Gastroesophageal sphincter (tissue), 4 donors: Measurements from ENCODE around the gene DAPK1. TPM values are rescaled to one million over a fixed set of nuclear protein-coding genes. Genes with fewer than 3 reads are reported as not detected.

Experiments used
- ATAC-seq: fragments of 150-250 bp; one replicate; pipeline ENCODE4 v1.9.1; 2016; ENCODE audit warnings: mild to moderate bottlenecking, moderate library complexity
- H3K27ac ChIP-seq, 4 donors: fragments of 200-600 bp; sonication (generic) in 3 of 4; 1 replicate in 3 of 4; 2 replicates in 1 of 4; pipeline ENCODE4 v1.5.1; 2016 to 2019
- H3K27me3 ChIP-seq: fragments of 200-600 bp; sonication (generic); one replicate; pipeline ENCODE4 v1.5.1; 2019
- H3K36me3 ChIP-seq, 2 donors: fragments of 200-600 bp; sonication (generic); one replicate each; pipeline ENCODE4 v1.5.1; 2019; ENCODE audit warnings: control low read depth in 1 of 2
- H3K4me1 ChIP-seq, 3 donors: fragments of 200-600 bp; sonication (generic); 1 replicate in 2 of 3; 2 replicates in 1 of 3; pipeline ENCODE4 v1.5.1; 2016 to 2019; ENCODE audit warnings: control low read depth in 2 of 3
- H3K4me3 ChIP-seq, 2 donors: fragments of 200-600 bp; sonication (generic); one replicate each; pipeline ENCODE4 v1.5.1; 2019; ENCODE audit warnings: mild to moderate bottlenecking in 1 of 2, moderate library complexity in 1 of 2
- H3K9me3 ChIP-seq, 3 donors: fragments of 200-600 bp; sonication (generic); one replicate each; pipeline ENCODE4 v1.5.1; 2017 to 2019; ENCODE audit warnings: control low read depth in 2 of 3
- EP300 ChIP-seq: sonication (generic); formaldehyde crosslinking; IDR thresholded peaks from one replicate; pipeline ENCODE4 v1.6.1; 2017; ENCODE audit warnings: antibody characterized with exemption, mild to moderate bottlenecking
- POLR2A ChIP-seq, 2 donors: fragments of 450-650 bp; IDR thresholded peaks; one replicate each; pipeline ENCODE4 v1.6.1; 2017; ENCODE audit warnings: antibody characterized with exemption in 2 of 2, mild to moderate bottlenecking in 2 of 2, moderate library complexity in 1 of 2
- POLR2AphosphoS5 ChIP-seq: sonication (generic); formaldehyde crosslinking; IDR thresholded peaks from one replicate; pipeline ENCODE4 v1.6.1; 2017; ENCODE audit warnings: antibody characterized with exemption
- WGBS, 2 donors: methylation state at CpG; one replicate each; pipeline ENCODE4 v1.1.5; 2018; ENCODE audit warnings: low coverage in 1 of 2; 5-methylcytosine and 5-hydroxymethylcytosine counted together
- total RNA-seq, 4 donors: library from RNA; depleted of rRNA; stranded (reverse); fragments of >200 nt; gene quantifications; one replicate each; pipeline ENCODE4 v1.1.0, GENCODE V29; 2016
- TF ChIP-seq, protein P1 (sequence below), 4 experiments: fragments of 200-600 bp in 2 of 4; fragments of 450-650 bp in 2 of 4; sonication (generic) in 1 of 4; IDR thresholded peaks; one replicate each; pipeline ENCODE4 v1.5.1; 2017 to 2019; ENCODE audit warnings: antibody characterized with exemption in 4 of 4, mild to moderate bottlenecking in 2 of 4, moderate library complexity in 2 of 4

The DAPK1 gene
- total RNA-seq, 4 donors from 2014 or later, result 52.3 to 119 (median 75.3) TPM

GRCh38 chr9:87675906-87676515 lies 178.3 kb downstream of the DAPK1 start:
- TF ChIP-seq POLR2A (IDR thresholded peaks at IDR 0.05), result no peak
- TF ChIP-seq, protein P1, sequence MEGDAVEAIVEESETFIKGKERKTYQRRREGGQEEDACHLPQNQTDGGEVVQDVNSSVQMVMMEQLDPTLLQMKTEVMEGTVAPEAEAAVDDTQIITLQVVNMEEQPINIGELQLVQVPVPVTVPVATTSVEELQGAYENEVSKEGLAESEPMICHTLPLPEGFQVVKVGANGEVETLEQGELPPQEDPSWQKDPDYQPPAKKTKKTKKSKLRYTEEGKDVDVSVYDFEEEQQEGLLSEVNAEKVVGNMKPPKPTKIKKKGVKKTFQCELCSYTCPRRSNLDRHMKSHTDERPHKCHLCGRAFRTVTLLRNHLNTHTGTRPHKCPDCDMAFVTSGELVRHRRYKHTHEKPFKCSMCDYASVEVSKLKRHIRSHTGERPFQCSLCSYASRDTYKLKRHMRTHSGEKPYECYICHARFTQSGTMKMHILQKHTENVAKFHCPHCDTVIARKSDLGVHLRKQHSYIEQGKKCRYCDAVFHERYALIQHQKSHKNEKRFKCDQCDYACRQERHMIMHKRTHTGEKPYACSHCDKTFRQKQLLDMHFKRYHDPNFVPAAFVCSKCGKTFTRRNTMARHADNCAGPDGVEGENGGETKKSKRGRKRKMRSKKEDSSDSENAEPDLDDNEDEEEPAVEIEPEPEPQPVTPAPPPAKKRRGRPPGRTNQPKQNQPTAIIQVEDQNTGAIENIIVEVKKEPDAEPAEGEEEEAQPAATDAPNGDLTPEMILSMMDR (IDR thresholded peaks at IDR 0.05), result no peak
- no peak for TF ChIP-seq POLR2AphosphoS5
- TF ChIP-seq EP300, result no peak
- Histone ChIP-seq H3K4me3 (no peak overlapping the region), H3K27me3 (no peaks in the 10 kb centered on the region), H3K4me1 (peaks cover 0 to 29% (median 3%) of the 10 kb centered on the region in 3 donors), H3K9me3 (no peaks in the 10 kb centered on the region), H3K36me3 (peaks cover 0 to 39% of the 10 kb centered on the region in 2 donors), H3K27ac (peak overlapping the region in 2 of 4 donors; percentile 11 to 16)
- no peak for ATAC-seq
- WGBS, 2 donors, result 80 to 95% methylated on average over 2 to 3 of the region's 14 CpGs

- Histone ChIP-seq H3K4me3 (no peak overlapping the region), H3K27me3 (no peaks in the 10 kb centered on the region), H3K36me3 (peaks cover 0 to 40% of the 10 kb centered on the region in 2 donors), H3K9me3 (no peaks in the 10 kb centered on the region), H3K4me1 (peaks cover 0 to 29% (median 3%) of the 10 kb centered on the region in 3 donors), H3K27ac (peak overlapping the region in 1 of 4 donors; percentile 16)
- WGBS, 2 donors, result 30 to 53% methylated on average over 4 to 10 of the region's 14 CpGs
- TF ChIP-seq POLR2AphosphoS5 (peak; percentile 50), EP300 (no peak), POLR2A (IDR thresholded peaks at IDR 0.05) (no peak)
- TF ChIP-seq, protein P1 (IDR thresholded peaks at IDR 0.05), result no peak
- ATAC-seq, result peak; percentile 63
These were observed 179.5 kb downstream of the DAPK1 start for GRCh38 chr9:87676976-87677775.

- Histone ChIP-seq H3K27ac (no peak overlapping the region), H3K9me3 (no peaks in the 10 kb centered on the region), H3K4me1 (peaks cover 0 to 29% (median 3%) of the 10 kb centered on the region in 3 donors), H3K27me3 (no peaks in the 10 kb centered on the region), H3K36me3 (peaks cover 0 to 39% of the 10 kb centered on the region in 2 donors), H3K4me3 (no peak overlapping the region)
- 71 to 79% methylated on average over 7 to 10 of the region's 17 CpGs for WGBS, 2 donors
- no peak for ATAC-seq
- no peak for TF ChIP-seq POLR2AphosphoS5
- no peak for TF ChIP-seq EP300
- TF ChIP-seq, protein P1 (IDR thresholded peaks at IDR 0.05), result no peak
- no peak for TF ChIP-seq POLR2A (IDR thresholded peaks at IDR 0.05)
These were observed 180.3 kb downstream of the DAPK1 start for GRCh38 chr9:87677776-87678587.

DNA sequence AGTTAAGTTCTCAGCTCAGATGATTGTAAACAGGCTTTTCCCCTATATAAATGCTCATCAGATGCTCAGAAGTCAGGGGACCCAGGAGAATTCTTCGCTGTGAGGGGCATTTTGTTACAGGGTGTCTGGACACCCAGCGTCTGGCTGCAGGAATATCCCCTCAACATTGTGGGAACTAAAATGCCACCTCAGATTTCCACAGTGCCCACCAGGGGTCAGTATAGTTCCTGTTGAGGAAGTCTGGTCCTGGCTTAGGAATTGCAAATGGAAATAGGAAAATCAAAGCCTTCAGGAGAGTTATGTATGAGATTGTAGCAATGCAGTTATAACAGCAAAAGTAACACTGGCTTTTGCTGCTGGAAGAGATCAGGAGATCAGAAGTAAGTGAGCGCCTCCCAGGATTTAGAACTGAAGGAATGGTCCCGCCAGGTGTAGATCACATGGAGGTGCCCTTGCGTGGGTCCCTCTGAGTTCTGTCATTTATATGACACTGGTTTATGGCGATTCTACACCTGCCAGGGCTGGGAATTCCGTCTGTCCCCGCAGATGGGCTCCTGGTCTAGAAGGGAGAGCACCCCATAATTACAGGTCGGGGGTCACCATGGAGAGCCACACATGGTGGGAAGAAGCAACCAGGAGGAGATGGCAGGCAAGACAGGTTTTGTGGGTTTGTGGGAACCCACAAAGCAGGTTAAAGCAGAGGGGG lies 181.1 kb downstream of the DAPK1 start:
- Histone ChIP-seq H3K27ac (no peak overlapping the region), H3K36me3 (peaks cover 0 to 38% of the 10 kb centered on the region in 2 donors), H3K4me1 (peaks cover 0 to 29% (median 3%) of the 10 kb centered on the region in 3 donors), H3K27me3 (no peaks in the 10 kb centered on the region), H3K9me3 (no peaks in the 10 kb centered on the region), H3K4me3 (no peak overlapping the region)
- TF ChIP-seq, protein P1 (IDR thresholded peaks at IDR 0.05), result peak in 3 of 4 experiments; percentile 83 to 86 (median 85)
- TF ChIP-seq POLR2AphosphoS5, result no peak
- 38 to 72% methylated on average over 2 to 5 of the region's 9 CpGs for WGBS, 2 donors
- ATAC-seq, result no peak
